ENCODE results near the gene CLEC4C. TPM values are rescaled to one million over a fixed set of nuclear protein-coding genes. Genes with fewer than 3 reads are reported as not detected.
"Not testable (repeated sequence)": the region's sequence is repeated elsewhere in the genome, so short reads cannot be mapped to it uniquely, and the experiment has no call there.

CLEC4C gene
- total RNA-seq, 1 donor from 2014 or later: 0.44 TPM

GRCh38 chr12:7756993-7757392 is 9.8 kb upstream of the CLEC4C start:
- no peak for DNase-seq
- TF ChIP-seq CTCF (IDR thresholded peaks at IDR 0.05): no peak
- intact Hi-C loops (cut with micrococcal nuclease): no loop called here
- no peak overlapping the region for H3K27ac Mint-ChIP-seq
- ChIA-PET POLR2A (no interaction called here), CTCF (no interaction called here)
- H3K27me3 Mint-ChIP-seq: peaks cover 2% of the 10 kb centered on the region
- no peak for ATAC-seq (ENCODE audit: low read depth)
- no peaks in the 10 kb centered on the region for H3K36me3 Mint-ChIP-seq (ENCODE audit: low read depth)
- H3K4me1 Mint-ChIP-seq: peaks cover 11% of the 10 kb centered on the region
- H3K9me3 Mint-ChIP-seq: no peaks in the 10 kb centered on the region
- no peak overlapping the region for H3K4me3 Mint-ChIP-seq

GRCh38 chr12:7755668-7756067 is 8.5 kb upstream of the CLEC4C start:
- ATAC-seq (ENCODE audit: low read depth); POLR2A ChIA-PET; H3K36me3 Mint-ChIP-seq (ENCODE audit: low read depth); DNase-seq; H3K9me3 Mint-ChIP-seq; H3K27me3 Mint-ChIP-seq; H3K27ac Mint-ChIP-seq; intact Hi-C loops (cut with micrococcal nuclease); CTCF ChIA-PET: not testable (repeated sequence)
- Mint-ChIP-seq H3K4me1 (peaks cover 11% of the 10 kb centered on the region), H3K4me3 (peak overlapping the region; percentile 15)

GRCh38 chr12:7751941-7752922 is 5.1 kb upstream of the CLEC4C start:
- H3K4me3 Mint-ChIP-seq; H3K27ac Mint-ChIP-seq; H3K9me3 Mint-ChIP-seq; H3K36me3 Mint-ChIP-seq (ENCODE audit: low read depth); POLR2A ChIA-PET; H3K27me3 Mint-ChIP-seq; DNase-seq; intact Hi-C loops (cut with micrococcal nuclease): not testable (repeated sequence)
- CTCF ChIA-PET: interaction anchor here (1.0 kb wide), 1 partner anchor 55 kb away, joined by 5 read pairs; no protein-coding TSS in a partner anchor
- peak; percentile 31 for ATAC-seq (ENCODE audit: low read depth)
- peaks cover 26% of the 10 kb centered on the region for H3K4me1 Mint-ChIP-seq

DNA sequence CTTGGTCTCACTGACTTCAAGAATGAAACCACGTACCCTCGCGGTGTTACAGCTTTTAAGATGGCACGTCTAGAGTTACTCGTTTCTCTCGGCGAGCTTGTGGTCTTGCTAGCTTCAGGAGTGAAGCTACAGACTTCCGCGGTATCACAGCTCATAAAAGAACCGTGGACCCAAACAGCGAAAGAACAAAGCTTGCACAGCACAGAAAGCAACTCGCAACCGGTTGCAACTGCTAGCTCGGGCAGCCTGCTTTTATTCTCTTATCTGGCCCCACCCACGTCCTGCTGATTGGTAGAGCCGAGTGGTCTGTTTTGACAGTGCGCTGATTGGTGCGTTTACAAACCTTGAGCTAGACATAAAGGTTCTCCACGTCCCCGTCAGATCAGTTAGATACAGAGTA is 4.2 kb upstream of the CLEC4C start:
- POLR2A ChIA-PET: no interaction called here
- no peak for TF ChIP-seq CTCF (IDR thresholded peaks at IDR 0.05)
- H3K4me1 Mint-ChIP-seq: peaks cover 29% of the 10 kb centered on the region
- ATAC-seq (ENCODE audit: low read depth): no peak
- H3K9me3 Mint-ChIP-seq: no peaks in the 10 kb centered on the region
- intact Hi-C loops (cut with micrococcal nuclease): no loop called here
- H3K27me3 Mint-ChIP-seq: peaks cover 10% of the 10 kb centered on the region
- no peaks in the 10 kb centered on the region for H3K36me3 Mint-ChIP-seq (ENCODE audit: low read depth)
- no peak for DNase-seq
- CTCF ChIA-PET: no interaction called here
- no peak overlapping the region for H3K27ac Mint-ChIP-seq
- no peak overlapping the region for H3K4me3 Mint-ChIP-seq

GRCh38 chr12:7750350-7750749 is 3.2 kb upstream of the CLEC4C start:
- H3K36me3 Mint-ChIP-seq (ENCODE audit: low read depth): no peaks in the 10 kb centered on the region
- H3K27me3 Mint-ChIP-seq: peaks cover 10% of the 10 kb centered on the region
- ChIA-PET POLR2A (interaction anchor here (0.6 kb wide), 1 partner anchor 92 kb away, joined by 3 read pairs; no protein-coding TSS in a partner anchor), CTCF (no interaction called here)
- ATAC-seq (ENCODE audit: low read depth): no peak
- no peak for TF ChIP-seq CTCF (IDR thresholded peaks at IDR 0.05)
- H3K4me1 Mint-ChIP-seq: peaks cover 24% of the 10 kb centered on the region
- no peak overlapping the region for H3K27ac Mint-ChIP-seq
- intact Hi-C loops (cut with micrococcal nuclease): no loop called here
- no peak for DNase-seq
- no peaks in the 10 kb centered on the region for H3K9me3 Mint-ChIP-seq
- no peak overlapping the region for H3K4me3 Mint-ChIP-seq

DNA sequence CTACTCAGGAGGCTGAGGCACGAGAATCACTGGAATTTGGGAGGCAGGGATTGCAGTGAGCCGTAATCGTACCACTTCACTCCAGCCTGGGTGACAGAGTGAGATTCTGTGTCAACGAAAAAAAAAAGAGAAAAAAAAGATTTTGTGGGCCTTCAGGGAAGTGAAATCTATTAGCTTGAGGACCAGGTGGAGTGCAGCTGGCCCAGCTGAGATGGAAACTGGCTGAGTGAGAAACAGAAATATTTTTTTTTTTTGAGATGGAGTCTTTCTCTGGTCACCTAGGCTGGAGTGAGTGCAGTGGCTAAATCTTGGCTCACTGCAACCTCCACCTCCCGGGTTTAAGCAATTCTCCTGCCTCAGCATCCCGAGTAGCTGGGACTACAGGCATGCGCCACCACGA is 2.3 kb upstream of the CLEC4C start:
- TF ChIP-seq CTCF (IDR thresholded peaks at IDR 0.05): no peak
- ChIA-PET CTCF (no interaction called here), POLR2A (no interaction called here)
- DNase-seq (no peak), ATAC-seq (ENCODE audit: low read depth) (no peak)
- H3K27me3 Mint-ChIP-seq: peaks cover 10% of the 10 kb centered on the region
- intact Hi-C loops (cut with micrococcal nuclease): no loop called here
- peaks cover 24% of the 10 kb centered on the region for H3K4me1 Mint-ChIP-seq
- no peaks in the 10 kb centered on the region for H3K9me3 Mint-ChIP-seq
- no peaks in the 10 kb centered on the region for H3K36me3 Mint-ChIP-seq (ENCODE audit: low read depth)
- H3K4me3 Mint-ChIP-seq: no peak overlapping the region
- no peak overlapping the region for H3K27ac Mint-ChIP-seq
